Measurements from ENCODE around the gene SND1.

DNA sequence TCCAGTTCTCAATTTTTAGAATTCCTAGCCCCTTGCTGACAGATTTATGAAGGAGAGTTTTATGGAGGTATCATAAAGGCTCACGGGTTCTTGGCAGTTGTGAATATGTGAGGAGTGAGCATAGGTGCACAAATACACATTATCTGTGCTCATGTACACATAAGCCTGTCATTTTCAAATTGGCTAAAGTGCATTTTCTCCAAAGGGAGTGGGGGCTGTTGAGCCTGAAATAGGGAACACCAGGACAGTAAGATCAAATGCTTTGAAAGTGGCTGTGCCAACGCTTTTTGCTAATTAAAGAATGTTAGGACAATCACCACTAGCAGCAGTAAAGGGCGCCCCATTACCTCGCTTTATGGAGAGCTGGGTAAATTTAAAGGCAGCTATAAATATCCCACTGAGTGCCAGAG lies 387.6 kb downstream of the SND1 start:
- TF ChIP-seq POLR2A (IDR thresholded peaks at IDR 0.05; ENCODE audit: low read length) (no peak), GATA1 (IDR thresholded peaks at IDR 0.05; ENCODE audit: low read depth, low read length) (no peak)

All from erythroblast (primary cell).